Activated T-helper 2 cell treated with anti-CD3 and anti-CD28 coated beads, Interferon-gamma antibody, Interleukin-2, Interleukin-4, amounts not matched to agents 10 μg/mL and 5 μg/mL and 100 μg/mL, durations not matched to agents 14 hours and 24 hours and 36 hours (primary cell): ENCODE results near the gene POLR1C. TPM values are rescaled to one million over a fixed set of nuclear protein-coding genes. Genes with fewer than 3 reads are reported as not detected.
"Not testable (repeated sequence)": the region's sequence is repeated elsewhere in the genome, so short reads cannot be mapped to it uniquely, and the experiment has no call there.

Experiments
- DNase-seq: peaks from one replicate; pipeline ENCODE4 v3.0.0; 2021; ENCODE audit warnings: low spot score
- H3K27ac Mint-ChIP-seq: one replicate; pipeline ENCODE4 v1.8.0; 2021; ENCODE audit warnings: mixed read lengths
- H3K27me3 Mint-ChIP-seq: one replicate; pipeline ENCODE4 v1.8.0; 2021; ENCODE audit warnings: low read depth, mixed read lengths
- H3K36me3 Mint-ChIP-seq: one replicate; pipeline ENCODE4 v1.8.0; 2021; ENCODE audit warnings: low read depth, mixed read lengths
- H3K4me1 Mint-ChIP-seq: one replicate; pipeline ENCODE4 v1.8.0; 2021; ENCODE audit warnings: low read depth, mixed read lengths
- H3K4me3 Mint-ChIP-seq: one replicate; pipeline ENCODE4 v1.8.0; 2021; ENCODE audit warnings: low read depth, mild to moderate bottlenecking, moderate library complexity, mixed read lengths
- H3K9me3 Mint-ChIP-seq: one replicate; pipeline ENCODE4 v1.8.0; 2021; ENCODE audit warnings: mixed read lengths
- intact Hi-C: fragments of 100-400 bp; cut with micrococcal nuclease; formaldehyde crosslinking; loops from one replicate; pipeline ENCODE4 v1.15.1; 2023
- total RNA-seq: library from RNA; stranded (reverse); gene quantifications from 2 replicates; pipeline ENCODE4 v1.2.3, GENCODE V29; 2022

POLR1C gene
- total RNA-seq, 1 donor from 2014 or later = 60.8 TPM

DNA sequence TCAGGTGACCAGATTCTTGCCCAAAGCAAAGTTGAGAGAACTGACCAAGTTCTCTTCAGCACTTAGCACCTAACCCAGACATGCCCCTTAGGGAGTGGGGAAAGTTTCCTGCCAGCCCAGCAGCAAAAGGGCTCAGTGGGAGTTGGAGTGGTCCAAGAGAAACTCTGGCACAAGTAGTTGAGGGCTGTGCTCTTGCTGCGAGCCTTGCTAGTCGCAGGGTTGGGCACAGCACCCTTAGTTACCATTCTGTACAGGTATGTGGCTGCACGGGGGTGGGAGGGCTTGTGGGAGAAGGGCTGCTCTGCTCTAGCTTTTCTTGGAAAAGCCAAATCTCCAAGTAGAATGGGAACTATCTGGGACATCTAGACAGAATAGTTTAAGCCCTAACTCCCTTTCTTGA is 6.4 kb downstream of the POLR1C start:
- H3K36me3 Mint-ChIP-seq = peaks cover 69% of the 10 kb centered on the region
- no peaks in the 10 kb centered on the region for H3K9me3 Mint-ChIP-seq
- intact Hi-C loops = no loop called here
- no peak overlapping the region for H3K27ac Mint-ChIP-seq
- H3K4me3 Mint-ChIP-seq = no peak overlapping the region
- DNase-seq = no peak
- H3K4me1 Mint-ChIP-seq = no peaks in the 10 kb centered on the region
- no peaks in the 10 kb centered on the region for H3K27me3 Mint-ChIP-seq

GRCh38 chr6:43524483-43524961 is 7.6 kb downstream of the POLR1C start:
- Mint-ChIP-seq H3K36me3 (peaks cover 80% of the 10 kb centered on the region), H3K4me3 (no peak overlapping the region), H3K4me1 (no peaks in the 10 kb centered on the region), H3K27me3 (no peaks in the 10 kb centered on the region), H3K27ac (no peak overlapping the region), H3K9me3 (no peaks in the 10 kb centered on the region)
- DNase-seq = no peak
- intact Hi-C loops = no loop called here

DNA sequence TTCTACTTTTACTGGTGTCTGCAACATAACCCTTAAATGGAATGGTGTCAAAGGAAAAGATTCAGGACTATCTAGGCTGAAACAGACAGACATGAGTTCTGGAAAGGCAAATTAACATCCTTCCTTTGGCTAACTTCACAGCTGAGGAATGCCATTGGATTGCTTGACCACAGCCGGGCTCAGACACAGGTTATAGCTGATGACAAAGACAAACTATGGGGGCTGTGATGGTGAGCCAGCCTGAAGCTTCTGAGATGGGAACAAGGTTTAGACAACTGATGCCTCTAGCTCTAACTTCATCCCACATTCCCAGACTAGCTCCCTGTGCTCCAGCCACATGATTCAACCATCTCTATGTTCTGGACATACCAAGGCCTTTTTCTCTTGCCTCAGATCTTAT is 15.3 kb downstream of the POLR1C start:
- Mint-ChIP-seq H3K27me3 (no peaks in the 10 kb centered on the region), H3K27ac (no peak overlapping the region), H3K9me3 (no peaks in the 10 kb centered on the region), H3K36me3 (peaks cover 70% of the 10 kb centered on the region), H3K4me3 (no peak overlapping the region), H3K4me1 (no peaks in the 10 kb centered on the region)
- intact Hi-C loops = no loop called here
- no peak for DNase-seq

GRCh38 chr6:43538986-43539385 is 22.1 kb downstream of the POLR1C start:
- intact Hi-C loops, H3K27me3 Mint-ChIP-seq: not testable (repeated sequence)
- H3K36me3 Mint-ChIP-seq = peaks cover 49% of the 10 kb centered on the region

GRCh38 chr6:43539409-43539808 is 22.5 kb downstream of the POLR1C start:
- intact Hi-C loops, H3K4me3 Mint-ChIP-seq, DNase-seq, H3K9me3 Mint-ChIP-seq, H3K27ac Mint-ChIP-seq, H3K27me3 Mint-ChIP-seq, H3K4me1 Mint-ChIP-seq: not testable (repeated sequence)
- H3K36me3 Mint-ChIP-seq = peaks cover 47% of the 10 kb centered on the region

More at GRCh38 chr6:43538986-43539385, 22.1 kb downstream of the POLR1C start:
- not testable (repeated sequence) for H3K4me3 Mint-ChIP-seq, H3K4me1 Mint-ChIP-seq, H3K9me3 Mint-ChIP-seq, H3K27ac Mint-ChIP-seq, DNase-seq

GRCh38 chr6:43540507-43540906 is 23.6 kb downstream of the POLR1C start:
- Mint-ChIP-seq H3K27ac (no peak overlapping the region), H3K27me3 (no peaks in the 10 kb centered on the region)

DNA sequence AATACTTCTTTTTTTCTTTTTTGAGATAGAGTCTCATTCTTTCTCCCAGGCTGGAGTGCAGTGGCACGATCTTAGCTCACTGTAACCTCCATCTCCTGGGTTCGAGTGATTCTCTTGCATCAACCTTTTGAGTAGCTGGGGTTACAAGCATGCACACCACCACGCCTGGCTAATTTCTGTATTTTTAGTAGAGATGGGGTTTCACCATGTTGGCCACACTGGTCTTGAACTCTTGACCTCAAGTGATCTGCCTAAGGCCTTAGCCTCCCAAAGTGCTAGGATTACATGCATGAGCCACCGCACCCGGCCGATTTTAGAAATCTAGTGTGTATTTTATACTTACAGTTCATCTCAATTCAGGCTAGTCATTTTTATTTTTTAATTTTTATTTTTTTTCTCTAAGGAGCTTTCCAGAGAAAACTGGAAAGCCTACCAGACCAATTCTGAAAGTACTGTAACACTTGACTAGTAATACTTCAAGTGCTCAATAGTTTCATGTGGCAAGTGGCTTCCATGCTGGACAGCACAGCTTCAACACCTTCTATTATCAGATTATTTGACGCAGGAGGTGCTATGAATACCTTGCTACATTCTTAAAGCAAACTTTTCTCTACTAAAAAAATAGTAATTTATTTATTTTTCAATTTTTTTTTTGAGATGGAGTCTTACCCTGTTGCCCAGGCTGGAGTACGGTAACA is 25.0 kb downstream of the POLR1C start:
- H3K4me3 Mint-ChIP-seq = no peak overlapping the region
- no peaks in the 10 kb centered on the region for H3K4me1 Mint-ChIP-seq
- intact Hi-C loops = no loop called here
- no peak overlapping the region for H3K27ac Mint-ChIP-seq
- peaks cover 66% of the 10 kb centered on the region for H3K36me3 Mint-ChIP-seq
- DNase-seq = no peak
- H3K27me3 Mint-ChIP-seq = no peaks in the 10 kb centered on the region
- no peaks in the 10 kb centered on the region for H3K9me3 Mint-ChIP-seq

More at GRCh38 chr6:43540507-43540906, 23.6 kb downstream of the POLR1C start:
- H3K36me3 Mint-ChIP-seq = peaks cover 55% of the 10 kb centered on the region
- H3K9me3 Mint-ChIP-seq = no peaks in the 10 kb centered on the region
- H3K4me3 Mint-ChIP-seq = no peak overlapping the region
- DNase-seq = no peak
- intact Hi-C loops = no loop called here
- H3K4me1 Mint-ChIP-seq = no peaks in the 10 kb centered on the region

DNA sequence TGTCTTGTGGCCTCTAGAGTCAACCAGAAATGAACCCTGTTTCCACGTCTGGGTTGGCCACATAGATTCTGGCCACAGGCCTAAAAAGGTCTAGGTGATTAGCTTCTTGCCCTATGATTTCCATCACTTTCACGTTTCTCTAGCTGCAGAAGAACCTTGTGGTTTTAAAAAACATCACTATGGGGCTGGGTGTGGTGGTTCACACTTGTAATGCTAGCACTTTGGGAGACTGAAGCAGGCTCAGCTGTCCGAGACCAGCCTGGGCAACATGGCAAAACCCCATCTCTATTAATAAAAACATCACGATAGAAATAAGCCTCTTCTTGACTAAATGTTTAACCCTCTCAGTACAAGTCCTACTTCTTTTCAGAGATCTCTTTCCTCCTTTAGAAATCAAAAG is 27.6 kb downstream of the POLR1C start:
- Mint-ChIP-seq H3K27ac (no peak overlapping the region), H3K4me1 (no peaks in the 10 kb centered on the region), H3K9me3 (no peaks in the 10 kb centered on the region), H3K4me3 (no peak overlapping the region), H3K27me3 (no peaks in the 10 kb centered on the region), H3K36me3 (peaks cover 66% of the 10 kb centered on the region)
- intact Hi-C loops = no loop called here
- no peak for DNase-seq

DNA sequence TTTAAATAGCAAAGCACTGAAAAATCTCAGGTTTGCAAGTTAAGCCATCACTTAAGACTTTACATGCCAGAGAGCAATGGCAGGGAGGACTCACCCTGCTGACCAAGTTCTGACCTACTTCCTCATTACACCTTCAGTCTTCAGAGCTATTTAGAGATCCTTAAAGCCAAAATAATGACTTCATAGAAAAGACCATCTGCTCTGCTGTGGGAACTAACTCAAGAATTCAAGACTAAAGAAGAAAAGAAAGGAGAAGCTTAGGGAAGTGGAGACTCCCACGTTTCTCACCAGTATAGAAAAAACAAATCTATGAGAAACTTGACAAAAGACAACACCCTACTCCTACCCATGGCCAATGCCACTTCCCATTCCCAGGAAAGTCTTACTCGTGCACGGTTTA is 30.3 kb downstream of the POLR1C start:
- Mint-ChIP-seq H3K4me3 (no peak overlapping the region), H3K4me1 (no peaks in the 10 kb centered on the region), H3K27ac (no peak overlapping the region), H3K27me3 (no peaks in the 10 kb centered on the region), H3K9me3 (no peaks in the 10 kb centered on the region), H3K36me3 (peaks cover 70% of the 10 kb centered on the region)
- no peak for DNase-seq
- intact Hi-C loops = no loop called here

DNA sequence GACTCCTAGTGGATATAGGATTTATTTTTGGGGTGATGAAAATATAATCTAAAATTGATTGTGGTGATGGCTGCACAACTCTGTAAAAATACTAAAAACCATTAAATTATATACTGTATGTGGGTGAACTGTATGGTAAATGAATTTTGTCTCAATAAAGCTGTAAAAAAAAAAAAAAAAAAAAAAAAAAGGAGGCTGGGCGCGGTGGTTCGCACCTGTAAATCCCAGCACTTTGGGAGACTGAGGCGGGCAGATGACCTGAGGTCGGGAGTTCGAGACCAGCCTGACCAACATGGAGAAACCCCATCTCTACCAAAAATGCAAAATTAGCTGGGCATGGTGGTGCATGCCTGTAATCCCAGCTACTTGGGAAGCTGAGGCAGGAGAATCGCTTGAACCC is 40.7 kb downstream of the POLR1C start:
- H3K9me3 Mint-ChIP-seq, H3K27ac Mint-ChIP-seq, H3K4me3 Mint-ChIP-seq, intact Hi-C loops, H3K27me3 Mint-ChIP-seq, H3K4me1 Mint-ChIP-seq, DNase-seq: not testable (repeated sequence)
- peaks cover 88% of the 10 kb centered on the region for H3K36me3 Mint-ChIP-seq

DNA sequence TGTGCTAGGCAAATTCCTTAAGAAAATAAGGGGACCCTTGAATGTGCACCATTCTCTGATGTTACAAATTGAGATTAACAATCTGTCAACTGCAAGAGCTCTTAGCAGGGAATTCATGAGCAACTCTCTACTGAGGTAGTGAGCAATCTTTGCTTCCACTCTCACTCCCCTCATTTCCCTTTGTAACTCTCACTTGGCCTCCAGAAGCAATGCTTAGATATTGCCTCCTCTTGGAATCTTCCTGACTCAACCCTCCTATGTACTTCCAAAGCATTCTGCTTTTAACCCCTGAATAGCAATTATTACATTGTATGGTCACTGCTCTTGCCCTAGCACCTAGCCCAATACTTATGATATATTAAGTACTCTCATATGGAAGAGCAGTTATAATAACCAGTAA is 42.4 kb downstream of the POLR1C start:
- Mint-ChIP-seq H3K4me1 (no peaks in the 10 kb centered on the region), H3K27ac (no peak overlapping the region), H3K36me3 (peaks cover 84% of the 10 kb centered on the region), H3K9me3 (no peaks in the 10 kb centered on the region), H3K27me3 (no peaks in the 10 kb centered on the region), H3K4me3 (no peak overlapping the region)
- intact Hi-C loops = no loop called here
- DNase-seq = no peak

GRCh38 chr6:43570876-43571441 is 54.1 kb downstream of the POLR1C start:
- intact Hi-C loops = loop anchor here (5.0 kb wide), 1 partner anchor 189 kb away; no protein-coding TSS in a partner anchor

More at GRCh38 chr6:43570876-43571441, 54.1 kb downstream of the POLR1C start:
- peak overlapping the region; percentile 89 for H3K27ac Mint-ChIP-seq
- H3K4me1 Mint-ChIP-seq = peaks cover 27% of the 10 kb centered on the region
- no peaks in the 10 kb centered on the region for H3K9me3 Mint-ChIP-seq
- no peak for DNase-seq
- H3K36me3 Mint-ChIP-seq = peaks cover 64% of the 10 kb centered on the region
- H3K4me3 Mint-ChIP-seq = peak overlapping the region; percentile 40
- H3K27me3 Mint-ChIP-seq = no peaks in the 10 kb centered on the region
